ENCODE data around the gene TMEM95. TPM values are rescaled to one million over a fixed set of nuclear protein-coding genes. Genes with fewer than 3 reads are reported as not detected.

TMEM95 gene
- total RNA-seq, 1 experiment from 2014 or later: not detected

Other genes with a start within 250 kb of the TMEM95 start
- 0.32 TPM for gene ASGR2, start 240.3 kb upstream of the TMEM95 start, total RNA-seq (2021; ENCODE audit: unreplicated experiment)
- gene ASGR1, start 175.8 kb upstream of the TMEM95 start, total RNA-seq (2021; ENCODE audit: unreplicated experiment): 1.2 TPM
- 15.0 TPM for gene DLG4, start 135.3 kb upstream of the TMEM95 start, total RNA-seq (2021; ENCODE audit: unreplicated experiment)
- gene ACADVL, start 135.2 kb upstream of the TMEM95 start, total RNA-seq (2021; ENCODE audit: unreplicated experiment): 554 TPM
- 69.7 TPM for gene DVL2, start 120.6 kb upstream of the TMEM95 start, total RNA-seq (2021; ENCODE audit: unreplicated experiment)
- 48.5 TPM for gene PHF23, start 115.7 kb upstream of the TMEM95 start, total RNA-seq (2021; ENCODE audit: unreplicated experiment)
- 287 TPM for gene GABARAP, start 112.7 kb upstream of the TMEM95 start, total RNA-seq (2021; ENCODE audit: unreplicated experiment)
- 143 TPM for gene CTDNEP1, start 103.4 kb upstream of the TMEM95 start, total RNA-seq (2021; ENCODE audit: unreplicated experiment)
- 81.7 TPM for gene ELP5, start 102.9 kb upstream of the TMEM95 start, total RNA-seq (2021; ENCODE audit: unreplicated experiment)
- 286 TPM for gene CLDN7, start 92.7 kb upstream of the TMEM95 start, total RNA-seq (2021; ENCODE audit: unreplicated experiment)
- gene SLC2A4, start 73.4 kb upstream of the TMEM95 start, total RNA-seq (2021; ENCODE audit: unreplicated experiment): 2.5 TPM
- 2.3 TPM for gene YBX2, start 60.5 kb upstream of the TMEM95 start, total RNA-seq (2021; ENCODE audit: unreplicated experiment)
- gene EIF5A, start 47.5 kb upstream of the TMEM95 start, total RNA-seq (2021; ENCODE audit: unreplicated experiment): 1,139 TPM
- 61.3 TPM for gene GPS2, start 39.8 kb upstream of the TMEM95 start, total RNA-seq (2021; ENCODE audit: unreplicated experiment)
- 56.9 TPM for gene NEURL4, start 25.8 kb upstream of the TMEM95 start, total RNA-seq (2021; ENCODE audit: unreplicated experiment)
- 8.8 TPM for gene ACAP1, start 18.6 kb upstream of the TMEM95 start, total RNA-seq (2021; ENCODE audit: unreplicated experiment)
- gene KCTD11, start 3.0 kb upstream of the TMEM95 start, total RNA-seq (2021; ENCODE audit: unreplicated experiment): 5.4 TPM
- gene TNK1, start 25.9 kb downstream of the TMEM95 start, total RNA-seq (2021; ENCODE audit: unreplicated experiment): 16.8 TPM
- 43.8 TPM for gene PLSCR3, start 39.4 kb downstream of the TMEM95 start, total RNA-seq (2021; ENCODE audit: unreplicated experiment)
- 110 TPM for gene TMEM256, start 48.9 kb downstream of the TMEM95 start, total RNA-seq (2021; ENCODE audit: unreplicated experiment)
- 60.5 TPM for gene NLGN2, start 52.7 kb downstream of the TMEM95 start, total RNA-seq (2021; ENCODE audit: unreplicated experiment)
- 0.32 TPM for gene SPEM1, start 65.2 kb downstream of the TMEM95 start, total RNA-seq (2021; ENCODE audit: unreplicated experiment)
- not detected for gene SPEM2, start 70.5 kb downstream of the TMEM95 start, total RNA-seq (2021; ENCODE audit: unreplicated experiment)
- not detected for gene SPEM3, start 73.7 kb downstream of the TMEM95 start, total RNA-seq (2021; ENCODE audit: unreplicated experiment)
- gene TMEM102, start 80.3 kb downstream of the TMEM95 start, total RNA-seq (2021; ENCODE audit: unreplicated experiment): 16.4 TPM
- gene FGF11, start 84.4 kb downstream of the TMEM95 start, total RNA-seq (2021; ENCODE audit: unreplicated experiment): 6.1 TPM
- 10.4 TPM for gene CHRNB1, start 89.9 kb downstream of the TMEM95 start, total RNA-seq (2021; ENCODE audit: unreplicated experiment)
- 17.1 TPM for gene ZBTB4, start 124.5 kb downstream of the TMEM95 start, total RNA-seq (2021; ENCODE audit: unreplicated experiment)
- not detected for gene SLC35G6, start 126.3 kb downstream of the TMEM95 start, total RNA-seq (2021; ENCODE audit: unreplicated experiment)
- gene POLR2A, start 129.2 kb downstream of the TMEM95 start, total RNA-seq (2021; ENCODE audit: unreplicated experiment): 205 TPM
- 12.3 TPM for gene TNFSF12, start 193.9 kb downstream of the TMEM95 start, total RNA-seq (2021; ENCODE audit: unreplicated experiment)
- 0.71 TPM for gene TNFSF13, start 203.6 kb downstream of the TMEM95 start, total RNA-seq (2021; ENCODE audit: unreplicated experiment)
- gene SENP3, start 206.8 kb downstream of the TMEM95 start, total RNA-seq (2021; ENCODE audit: unreplicated experiment): 73.8 TPM
- gene CD68, start 224.5 kb downstream of the TMEM95 start, total RNA-seq (2021; ENCODE audit: unreplicated experiment): 7.0 TPM
- 50.9 TPM for gene MPDU1, start 228.7 kb downstream of the TMEM95 start, total RNA-seq (2021; ENCODE audit: unreplicated experiment)
- 0.69 TPM for gene SOX15, start 234.9 kb downstream of the TMEM95 start, total RNA-seq (2021; ENCODE audit: unreplicated experiment)